ENCODE data around the gene TUSC2. TPM values are rescaled to one million over a fixed set of nuclear protein-coding genes. Genes with fewer than 3 reads are reported as not detected.

Gene TUSC2
- total RNA-seq, 2 donors from 2014 or later, result 16.2 to 16.8 TPM

DNA sequence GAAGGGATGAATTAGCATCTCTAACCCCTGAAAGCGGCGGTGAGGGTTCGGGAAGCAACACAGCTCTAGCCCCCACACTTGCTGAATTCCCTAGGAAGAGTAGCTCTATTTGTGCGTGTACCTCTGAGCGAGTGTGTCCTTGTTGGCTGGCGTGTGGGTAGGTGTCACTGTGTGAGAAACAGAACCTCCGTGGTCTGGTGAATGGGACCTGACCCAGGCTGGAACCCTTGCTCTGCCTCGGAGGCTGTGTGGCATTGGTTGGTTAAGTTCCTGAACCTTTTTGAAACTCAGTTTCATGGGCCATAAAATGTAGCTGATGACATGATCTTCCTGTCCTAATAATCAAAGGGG is 31.7 kb upstream of the TUSC2 start:
- peaks cover 4 to 10% of the 10 kb centered on the region in 2 donors for H3K36me3 Mint-ChIP-seq (ENCODE audit: insufficient read depth in 2 of 2)
- peak overlapping the region; percentile 90 to 97 for H3K4me3 Mint-ChIP-seq
- peak in 1 of 2 donors; percentile 18 for ATAC-seq (replicated peaks in 1 of 2)
- DNase-seq, result no peak
- no peaks in the 10 kb centered on the region for H3K9me3 Mint-ChIP-seq
- H3K27me3 Mint-ChIP-seq (ENCODE audit: low read depth), result no peaks in the 10 kb centered on the region
- peak overlapping the region; percentile 98 for H3K27ac Mint-ChIP-seq
- H3K4me1 Mint-ChIP-seq (ENCODE audit: low read depth), result peaks cover 50% of the 10 kb centered on the region

DNA sequence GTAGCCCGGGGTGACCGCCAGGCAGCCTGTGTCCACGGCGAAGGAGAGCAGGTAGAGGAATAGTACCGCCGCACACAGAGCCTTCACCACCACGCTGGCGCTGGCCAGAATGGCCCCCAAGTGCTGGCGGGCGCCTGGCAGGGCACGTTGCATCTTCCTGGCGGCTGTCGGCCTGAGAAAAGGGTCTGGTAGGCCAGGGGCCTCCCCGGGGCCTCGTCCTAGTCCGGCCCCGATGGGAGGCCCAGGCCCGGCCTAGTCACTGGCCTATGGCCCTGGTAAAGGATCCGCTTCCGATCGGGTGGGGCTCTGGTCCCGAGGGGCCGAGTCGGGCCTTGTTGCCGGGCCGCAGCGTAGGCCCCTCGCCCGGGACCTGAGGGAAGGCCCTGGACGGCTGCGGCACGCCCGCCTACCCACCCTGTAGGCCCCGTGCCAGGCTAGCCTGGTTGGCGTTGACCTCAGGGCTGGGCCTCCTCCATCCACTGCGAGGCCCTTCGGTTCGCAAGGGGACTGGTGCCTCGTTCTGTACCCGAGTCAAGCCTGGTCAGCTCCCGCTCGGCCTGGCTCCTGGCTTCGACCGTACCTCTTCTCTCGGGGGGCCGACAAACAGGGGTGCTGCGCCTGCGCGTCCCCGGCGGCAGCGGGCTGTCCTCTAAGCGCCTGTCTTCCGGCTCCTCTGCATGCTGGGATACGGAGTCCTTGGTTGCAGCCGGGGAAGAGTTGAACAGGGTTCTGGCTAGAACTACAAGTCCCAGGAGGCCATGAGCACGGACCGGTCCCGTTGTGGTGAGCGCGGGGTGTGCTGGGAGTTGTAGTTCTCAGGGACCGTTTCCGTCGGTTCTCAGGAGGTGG is 31.1 kb upstream of the TUSC2 start, which contains the start of gene TMEM115:
Gene TMEM115, minus strand, starts transcription at position 611 of the 849 bp plus-strand sequence. Its CDS starts 458 bp downstream, at position 153.
- Mint-ChIP-seq H3K27ac (peak within 1 kb of the TSS; percentile 98), H3K36me3 (ENCODE audit: insufficient read depth in 2 of 2) (peaks cover 6 to 10% of the 10 kb centered on the region in 2 donors), H3K4me3 (peak within 1 kb of the TSS; percentile 90 to 97), H3K4me1 (ENCODE audit: low read depth) (peaks cover 44% of the 10 kb centered on the region), H3K27me3 (ENCODE audit: low read depth) (no peaks in the 10 kb centered on the region), H3K9me3 (no peaks in the 10 kb centered on the region)
- ATAC-seq (replicated peaks in 1 of 2) (peak; percentile 100), DNase-seq (peak; percentile 95 to 96)

DNA sequence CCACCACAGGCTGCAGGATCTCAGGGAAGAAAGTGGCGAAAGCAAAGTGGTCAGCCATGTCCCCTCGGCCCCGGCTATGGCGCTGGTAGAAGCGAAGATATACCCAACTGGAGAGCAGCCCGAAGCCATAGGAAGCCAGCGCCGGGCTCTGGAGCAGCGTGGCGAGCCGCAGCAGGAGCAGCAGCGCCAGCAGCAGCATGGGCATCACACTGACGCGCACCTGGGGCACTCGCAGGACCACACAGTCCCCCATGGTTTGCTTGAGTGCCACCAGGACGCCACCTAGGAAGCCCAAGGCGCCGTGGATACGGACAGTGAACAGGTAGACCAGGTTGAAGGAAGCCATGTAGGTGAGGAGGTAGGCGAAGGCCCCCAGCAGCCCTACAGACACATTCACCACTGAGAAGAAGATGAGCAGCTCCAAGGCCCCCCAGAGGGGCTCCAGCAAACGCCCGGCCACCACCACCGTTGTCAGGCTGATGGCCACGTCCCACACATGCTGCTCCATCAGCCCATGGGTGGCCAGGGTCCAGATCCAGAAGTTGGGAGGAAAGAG is 30.4 kb upstream of the TUSC2 start:
- no peak for ATAC-seq (replicated peaks in 1 of 2)
- Mint-ChIP-seq H3K4me3 (peak overlapping the region; percentile 90 to 97), H3K27ac (peak overlapping the region; percentile 97), H3K27me3 (ENCODE audit: low read depth) (no peaks in the 10 kb centered on the region), H3K36me3 (ENCODE audit: insufficient read depth in 2 of 2) (peaks cover 7 to 13% of the 10 kb centered on the region in 2 donors), H3K9me3 (no peaks in the 10 kb centered on the region), H3K4me1 (ENCODE audit: low read depth) (peaks cover 44% of the 10 kb centered on the region)
- DNase-seq, result no peak

DNA sequence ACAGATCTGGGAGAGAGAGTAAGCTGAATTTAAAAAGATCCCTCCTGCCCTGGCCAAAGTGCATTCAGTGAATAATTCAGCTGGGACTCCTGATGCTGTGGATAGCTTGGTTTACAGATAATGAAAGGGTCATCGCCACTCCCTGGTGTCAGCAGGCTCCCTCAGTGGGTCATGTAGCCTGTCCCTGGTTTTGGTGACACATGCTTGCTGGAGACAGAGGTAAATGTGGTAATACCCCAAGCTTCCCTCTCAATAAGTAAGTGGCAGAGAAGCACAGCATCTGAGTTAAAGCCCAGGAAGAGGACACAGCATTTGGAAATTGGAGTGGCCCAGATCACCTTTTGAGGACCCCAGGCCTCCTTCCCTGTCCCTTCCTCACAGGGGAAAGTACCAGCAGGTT is 29.5 kb upstream of the TUSC2 start:
- Mint-ChIP-seq H3K27me3 (ENCODE audit: low read depth) (no peaks in the 10 kb centered on the region), H3K9me3 (no peaks in the 10 kb centered on the region), H3K36me3 (ENCODE audit: insufficient read depth in 2 of 2) (peaks cover 7 to 13% of the 10 kb centered on the region in 2 donors), H3K27ac (peak overlapping the region; percentile 97), H3K4me3 (peak overlapping the region; percentile 90 to 97), H3K4me1 (ENCODE audit: low read depth) (peaks cover 50% of the 10 kb centered on the region)
- no peak for ATAC-seq (replicated peaks in 1 of 2)
- DNase-seq, result no peak

DNA sequence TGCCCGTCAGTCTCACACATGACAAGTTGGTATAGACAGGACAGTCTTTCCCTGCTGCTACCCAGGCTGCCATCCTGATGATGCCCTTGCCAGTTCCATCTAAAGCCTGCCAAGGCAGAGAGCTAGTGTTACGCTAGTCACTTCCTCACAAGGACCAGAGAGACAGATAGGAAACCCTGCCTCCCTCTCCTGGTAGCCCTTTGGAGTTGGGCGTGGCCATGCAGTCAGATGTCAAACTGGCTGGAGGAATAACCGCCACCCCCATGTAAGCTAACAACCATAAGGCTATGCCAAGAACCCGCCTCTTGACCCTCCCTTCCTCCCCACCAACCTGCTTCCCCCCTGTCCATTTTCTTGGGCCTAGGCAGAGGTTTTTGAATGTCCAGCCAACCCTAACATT is 28.5 kb upstream of the TUSC2 start:
- Mint-ChIP-seq H3K36me3 (ENCODE audit: insufficient read depth in 2 of 2) (peaks cover 7 to 13% of the 10 kb centered on the region in 2 donors), H3K4me1 (ENCODE audit: low read depth) (peaks cover 58% of the 10 kb centered on the region), H3K27ac (peak overlapping the region; percentile 81), H3K4me3 (peak overlapping the region; percentile 90 to 97), H3K9me3 (no peaks in the 10 kb centered on the region), H3K27me3 (ENCODE audit: low read depth) (no peaks in the 10 kb centered on the region)
- ATAC-seq (replicated peaks in 1 of 2) (no peak), DNase-seq (no peak)

DNA sequence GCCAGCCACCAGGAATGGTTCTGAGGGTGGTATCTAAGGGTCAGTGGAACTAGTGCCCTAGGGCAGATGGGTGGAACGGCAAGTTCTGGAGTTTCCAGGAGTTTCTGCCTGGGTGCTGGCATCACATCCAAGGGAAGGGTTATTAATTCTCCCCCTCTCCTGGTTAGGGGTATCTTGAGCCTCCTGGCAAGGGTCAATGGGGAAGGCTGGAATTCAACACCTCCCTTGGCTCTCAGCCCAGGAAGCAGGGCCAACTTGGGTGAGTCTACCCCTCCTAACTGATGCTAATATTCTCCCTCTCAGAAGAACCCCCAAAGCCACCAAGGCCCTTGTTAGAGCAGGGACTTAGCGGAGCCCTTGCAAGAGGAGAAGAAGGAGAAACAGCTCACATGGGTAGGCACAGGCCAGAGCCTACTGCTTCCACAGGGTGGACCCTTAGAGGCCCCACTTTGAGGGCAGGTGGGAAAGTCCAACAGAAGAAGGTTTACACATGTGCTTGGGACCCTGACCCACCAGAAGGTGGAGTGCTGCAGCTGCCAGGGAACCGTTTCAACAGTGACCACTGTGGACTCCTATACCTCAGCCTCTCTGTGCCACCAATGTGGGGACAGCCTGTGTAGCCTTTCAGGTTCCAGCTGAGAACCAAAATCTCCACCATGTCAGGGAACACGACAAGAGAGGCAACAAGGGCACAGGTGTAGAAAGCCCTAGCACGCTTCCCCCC is 28.0 kb upstream of the TUSC2 start:
- Mint-ChIP-seq H3K9me3 (no peaks in the 10 kb centered on the region), H3K27me3 (ENCODE audit: low read depth) (no peaks in the 10 kb centered on the region), H3K27ac (no peak overlapping the region), H3K4me3 (peak overlapping the region; percentile 90 to 97), H3K36me3 (ENCODE audit: insufficient read depth in 2 of 2) (peaks cover 7 to 13% of the 10 kb centered on the region in 2 donors), H3K4me1 (ENCODE audit: low read depth) (peaks cover 64% of the 10 kb centered on the region)
- ATAC-seq (replicated peaks in 1 of 2) (no peak), DNase-seq (no peak)

DNA sequence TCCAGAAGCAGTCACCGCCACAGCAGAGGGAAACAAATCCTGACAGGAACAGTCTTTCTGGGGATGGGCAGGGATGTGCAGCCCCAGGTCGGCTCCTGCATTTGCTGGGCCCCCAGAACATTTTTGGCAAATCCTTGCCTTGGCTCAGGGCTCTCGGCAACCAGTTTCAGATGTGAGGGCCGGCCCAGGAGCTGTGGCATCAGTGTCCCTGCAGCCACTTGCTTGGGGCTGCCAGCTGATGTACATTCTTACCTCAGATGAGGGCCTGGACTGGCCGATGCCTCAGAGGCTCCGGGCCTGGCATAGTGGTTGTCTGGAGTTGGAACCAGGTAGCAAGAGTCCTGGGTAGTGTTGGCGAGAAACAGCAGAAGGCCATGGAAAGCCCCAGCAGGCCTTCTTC is 26.8 kb upstream of the TUSC2 start:
- Mint-ChIP-seq H3K4me1 (ENCODE audit: low read depth) (peaks cover 67% of the 10 kb centered on the region), H3K27ac (no peak overlapping the region), H3K4me3 (no peak overlapping the region), H3K9me3 (no peaks in the 10 kb centered on the region), H3K36me3 (ENCODE audit: insufficient read depth in 2 of 2) (peaks cover 7 to 13% of the 10 kb centered on the region in 2 donors), H3K27me3 (ENCODE audit: low read depth) (no peaks in the 10 kb centered on the region)
- no peak for ATAC-seq (replicated peaks in 1 of 2)
- DNase-seq, result no peak

DNA sequence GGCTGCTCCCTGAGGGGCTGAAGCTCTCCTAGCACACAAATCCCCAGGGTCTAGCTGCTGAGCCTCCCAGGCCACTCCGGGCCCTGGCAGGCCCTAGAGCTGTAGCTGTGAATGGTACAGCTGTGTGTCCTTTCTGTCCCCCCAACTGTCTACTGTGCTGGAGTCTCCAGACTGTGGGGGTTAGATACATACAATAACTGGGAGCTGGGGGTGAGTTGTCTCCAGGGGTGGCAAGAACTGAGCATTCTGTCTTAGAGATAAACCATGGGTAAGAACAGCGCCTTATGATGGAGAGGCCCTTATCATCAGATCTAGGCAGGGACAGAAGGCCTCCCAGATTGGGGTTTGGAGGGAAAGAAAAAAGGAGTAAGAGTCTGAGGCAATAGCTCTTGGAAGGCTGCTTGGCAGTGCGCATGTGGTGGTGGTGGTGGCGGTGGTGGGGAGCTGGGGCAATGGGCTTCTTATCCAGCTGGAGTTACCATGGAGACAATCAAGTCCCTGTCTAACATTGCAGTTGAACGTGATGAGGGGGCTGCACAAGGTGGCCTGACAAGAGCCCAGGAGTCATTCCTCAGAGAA is 26.3 kb upstream of the TUSC2 start:
- no peaks in the 10 kb centered on the region for H3K27me3 Mint-ChIP-seq (ENCODE audit: low read depth)
- ATAC-seq (replicated peaks in 1 of 2) (no peak), DNase-seq (no peak)
- no peak overlapping the region for H3K4me3 Mint-ChIP-seq
- no peak overlapping the region for H3K27ac Mint-ChIP-seq
- H3K9me3 Mint-ChIP-seq, result no peaks in the 10 kb centered on the region
- H3K4me1 Mint-ChIP-seq (ENCODE audit: low read depth), result peaks cover 68% of the 10 kb centered on the region
- peaks cover 5 to 13% of the 10 kb centered on the region in 2 donors for H3K36me3 Mint-ChIP-seq (ENCODE audit: insufficient read depth in 2 of 2)

DNA sequence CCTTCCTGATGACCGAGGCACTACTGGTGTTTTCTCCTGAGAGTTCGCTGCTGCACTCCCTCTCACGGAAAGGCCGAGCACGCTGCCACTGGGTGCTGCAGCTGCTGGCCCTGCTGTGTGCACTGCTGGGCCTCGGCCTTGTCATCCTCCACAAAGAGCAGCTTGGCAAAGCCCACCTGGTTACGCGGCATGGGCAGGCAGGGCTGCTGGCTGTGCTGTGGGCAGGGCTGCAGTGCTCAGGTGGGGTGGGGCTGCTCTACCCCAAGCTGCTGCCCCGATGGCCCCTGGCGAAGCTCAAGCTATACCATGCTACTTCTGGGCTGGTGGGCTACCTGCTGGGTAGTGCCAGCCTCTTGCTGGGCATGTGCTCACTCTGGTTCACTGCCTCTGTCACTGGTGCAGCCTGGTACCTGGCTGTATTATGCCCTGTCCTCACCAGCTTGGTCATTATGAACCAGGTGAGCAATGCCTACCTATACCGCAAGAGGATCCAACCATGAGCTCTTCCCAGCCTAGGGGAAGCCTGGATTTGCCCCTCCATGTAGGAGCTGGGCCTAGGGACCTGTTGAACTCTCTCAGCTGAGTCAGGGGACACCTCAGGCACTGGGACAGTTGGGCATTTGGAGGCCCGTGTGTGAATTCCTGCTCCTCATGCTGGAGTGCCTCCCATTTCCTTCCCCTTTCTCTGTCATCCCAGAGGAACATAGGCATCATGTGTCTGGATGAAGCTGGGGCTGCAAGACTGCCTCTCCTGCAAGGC is 25.4 kb upstream of the TUSC2 start:
- ATAC-seq (replicated peaks in 1 of 2) (no peak), DNase-seq (no peak)
- H3K27me3 Mint-ChIP-seq (ENCODE audit: low read depth), result no peaks in the 10 kb centered on the region
- no peak overlapping the region for H3K27ac Mint-ChIP-seq
- H3K9me3 Mint-ChIP-seq, result no peaks in the 10 kb centered on the region
- peaks cover 7 to 10% of the 10 kb centered on the region in 2 donors for H3K36me3 Mint-ChIP-seq (ENCODE audit: insufficient read depth in 2 of 2)
- no peak overlapping the region for H3K4me3 Mint-ChIP-seq
- peaks cover 69% of the 10 kb centered on the region for H3K4me1 Mint-ChIP-seq (ENCODE audit: low read depth)

DNA sequence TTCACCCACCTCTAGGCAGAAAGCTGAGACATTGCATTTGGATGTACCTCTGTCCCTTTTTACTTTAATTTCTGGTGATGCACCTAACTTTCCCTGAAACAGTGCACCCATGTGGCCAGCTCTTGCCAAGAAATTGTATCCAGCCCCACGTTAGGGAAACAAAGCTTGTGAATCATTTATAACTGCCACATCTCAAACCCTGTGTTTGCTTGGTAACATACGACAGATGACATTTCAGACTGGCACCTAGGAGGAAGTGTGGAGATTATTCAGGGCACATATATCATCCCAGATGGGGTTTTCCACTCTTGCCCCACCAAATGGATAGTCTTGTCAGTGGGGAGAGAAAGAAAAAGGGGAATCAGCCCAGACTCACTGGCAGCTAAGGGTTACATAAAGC is 24.8 kb upstream of the TUSC2 start:
- ATAC-seq (replicated peaks in 1 of 2) (no peak), DNase-seq (no peak)
- Mint-ChIP-seq H3K4me3 (no peak overlapping the region), H3K27me3 (ENCODE audit: low read depth) (no peaks in the 10 kb centered on the region), H3K27ac (no peak overlapping the region), H3K9me3 (no peaks in the 10 kb centered on the region), H3K36me3 (ENCODE audit: insufficient read depth in 2 of 2) (peaks cover 3 to 10% of the 10 kb centered on the region in 2 donors), H3K4me1 (ENCODE audit: low read depth) (peaks cover 65% of the 10 kb centered on the region)

DNA sequence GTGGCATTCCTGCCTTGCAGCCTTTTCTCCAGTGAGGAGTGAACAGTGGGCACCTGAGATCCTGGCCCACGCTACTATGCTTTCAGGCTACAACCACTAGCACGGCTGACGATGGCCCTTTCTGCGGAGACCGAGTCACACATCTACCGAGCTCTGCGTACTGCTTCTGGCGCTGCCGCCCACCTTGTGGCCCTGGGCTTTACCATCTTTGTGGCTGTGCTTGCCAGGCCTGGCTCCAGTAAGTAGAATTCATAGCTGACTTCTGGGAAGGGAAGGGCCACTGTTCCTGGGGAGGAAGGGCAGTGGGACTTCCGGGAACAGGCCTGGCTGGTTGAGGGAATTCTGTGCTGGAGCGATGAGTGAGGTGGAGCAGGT is 23.3 kb upstream of the TUSC2 start:
- peaks cover 3 to 10% of the 10 kb centered on the region in 2 donors for H3K36me3 Mint-ChIP-seq (ENCODE audit: insufficient read depth in 2 of 2)
- ATAC-seq (replicated peaks in 1 of 2), result no peak
- peaks cover 63% of the 10 kb centered on the region for H3K4me1 Mint-ChIP-seq (ENCODE audit: low read depth)
- peak overlapping the region; percentile 80 for H3K27ac Mint-ChIP-seq
- H3K9me3 Mint-ChIP-seq, result no peaks in the 10 kb centered on the region
- peak overlapping the region; percentile 92 to 94 for H3K4me3 Mint-ChIP-seq
- H3K27me3 Mint-ChIP-seq (ENCODE audit: low read depth), result no peaks in the 10 kb centered on the region
- no peak for DNase-seq

DNA sequence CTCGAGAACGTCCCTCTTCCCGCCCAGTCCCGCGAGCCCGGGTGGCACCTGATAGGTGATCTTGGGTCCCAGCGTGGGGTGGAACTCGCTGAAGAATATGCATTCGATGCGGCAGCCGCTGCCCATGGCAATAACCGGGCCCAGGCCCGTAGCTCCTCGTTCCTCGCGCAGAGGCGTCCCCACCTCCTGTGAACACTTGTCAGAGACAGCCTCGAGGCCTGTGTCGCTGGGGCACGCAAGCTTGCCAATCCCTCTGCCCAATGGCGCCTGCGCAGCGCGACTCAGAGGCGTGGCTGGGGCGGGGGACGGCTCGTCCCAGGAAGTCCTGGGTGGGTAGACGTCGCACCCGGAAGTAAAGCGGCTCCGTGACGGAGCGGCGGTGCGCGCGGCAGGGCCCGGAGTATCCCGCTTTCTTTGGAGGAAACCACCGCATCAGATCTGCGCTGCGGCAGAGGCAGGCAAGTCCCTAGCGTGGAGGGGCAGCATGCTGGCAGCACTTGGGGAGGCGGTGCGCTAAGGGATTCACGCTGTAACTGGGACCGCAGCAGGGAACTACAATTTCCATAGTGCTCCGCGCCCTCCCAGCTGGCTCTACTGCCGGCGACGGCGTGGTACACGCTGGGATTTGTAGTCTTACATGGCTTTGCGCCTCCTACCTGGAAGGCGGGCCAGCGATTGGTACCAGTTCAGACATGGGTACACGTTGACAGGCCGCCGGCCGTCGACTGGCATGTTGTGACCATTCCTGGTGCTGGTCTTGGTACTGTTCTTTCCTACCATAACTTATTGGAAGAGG is 22.7 kb upstream of the TUSC2 start, which contains the start of the genes CYB561D2 and NPRL2:
Gene CYB561D2, plus strand, starts transcription at position 336 of the 796 bp plus-strand sequence. CDS start 572 bp downstream, outside the sequence.
Gene NPRL2, minus strand, starts transcription at position 249 of the 796 bp plus-strand sequence. Its CDS starts 123 bp downstream, at position 126.
- peak; percentile 90 to 93 for ATAC-seq (replicated peaks in 1 of 2)

More for the DNA sequence above, 22.7 kb upstream of the TUSC2 start, which contains the start of the genes CYB561D2 and NPRL2:
- H3K27ac Mint-ChIP-seq, result peak within 1 kb of the TSS; percentile 80
- H3K27me3 Mint-ChIP-seq (ENCODE audit: low read depth), result no peaks in the 10 kb centered on the region
- no peaks in the 10 kb centered on the region for H3K9me3 Mint-ChIP-seq
- peak; percentile 99 for DNase-seq
- H3K4me3 Mint-ChIP-seq, result peak within 1 kb of the TSS; percentile 92 to 94
- peaks cover 3 to 10% of the 10 kb centered on the region in 2 donors for H3K36me3 Mint-ChIP-seq (ENCODE audit: insufficient read depth in 2 of 2)
- H3K4me1 Mint-ChIP-seq (ENCODE audit: low read depth), result peaks cover 63% of the 10 kb centered on the region

All from activated T-cell treated with anti-CD3 and anti-CD28 coated beads, Interleukin-2, amount 50 U/mL, for 72 hours (primary cell).